GM13977 (cell line): ENCODE results near the gene AR.
"Not testable (repeated sequence)": the region's sequence is repeated elsewhere in the genome, so short reads cannot be mapped to it uniquely, and the experiment has no call there.

Source experiments
- DNase-seq: peaks from one replicate; pipeline ENCODE4 v3.0.0; 2012; ENCODE audit warnings: low spot score
- in situ Hi-C: fragments of 300-500 bp; cut with MboI; formaldehyde crosslinking; loops from one replicate; pipeline ENCODE4 v1.12.0; 2022; ENCODE audit warnings: low sequenced_read_pairs, low pct_unique_long_range_greater_than_20kb, mixed read lengths, inconsistent platforms; ENCODE audit not compliant: unreplicated experiment
- TF ChIP-seq, protein P1 (sequence below): IDR thresholded peaks from 2 replicates; pipeline ENCODE4 v1.5.1; 2012; ENCODE audit warnings: mild to moderate bottlenecking, control low read depth; ENCODE audit not compliant: insufficient read depth; ENCODE audit errors: extremely low read depth, missing control alignments

Gene AR

GRCh38 chrX:67614423-67614822 lies 70.6 kb downstream of the AR start:
- in situ Hi-C loops, result no loop called here
- TF ChIP-seq, protein P1, sequence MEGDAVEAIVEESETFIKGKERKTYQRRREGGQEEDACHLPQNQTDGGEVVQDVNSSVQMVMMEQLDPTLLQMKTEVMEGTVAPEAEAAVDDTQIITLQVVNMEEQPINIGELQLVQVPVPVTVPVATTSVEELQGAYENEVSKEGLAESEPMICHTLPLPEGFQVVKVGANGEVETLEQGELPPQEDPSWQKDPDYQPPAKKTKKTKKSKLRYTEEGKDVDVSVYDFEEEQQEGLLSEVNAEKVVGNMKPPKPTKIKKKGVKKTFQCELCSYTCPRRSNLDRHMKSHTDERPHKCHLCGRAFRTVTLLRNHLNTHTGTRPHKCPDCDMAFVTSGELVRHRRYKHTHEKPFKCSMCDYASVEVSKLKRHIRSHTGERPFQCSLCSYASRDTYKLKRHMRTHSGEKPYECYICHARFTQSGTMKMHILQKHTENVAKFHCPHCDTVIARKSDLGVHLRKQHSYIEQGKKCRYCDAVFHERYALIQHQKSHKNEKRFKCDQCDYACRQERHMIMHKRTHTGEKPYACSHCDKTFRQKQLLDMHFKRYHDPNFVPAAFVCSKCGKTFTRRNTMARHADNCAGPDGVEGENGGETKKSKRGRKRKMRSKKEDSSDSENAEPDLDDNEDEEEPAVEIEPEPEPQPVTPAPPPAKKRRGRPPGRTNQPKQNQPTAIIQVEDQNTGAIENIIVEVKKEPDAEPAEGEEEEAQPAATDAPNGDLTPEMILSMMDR, result no peak
- no peak for DNase-seq

DNA sequence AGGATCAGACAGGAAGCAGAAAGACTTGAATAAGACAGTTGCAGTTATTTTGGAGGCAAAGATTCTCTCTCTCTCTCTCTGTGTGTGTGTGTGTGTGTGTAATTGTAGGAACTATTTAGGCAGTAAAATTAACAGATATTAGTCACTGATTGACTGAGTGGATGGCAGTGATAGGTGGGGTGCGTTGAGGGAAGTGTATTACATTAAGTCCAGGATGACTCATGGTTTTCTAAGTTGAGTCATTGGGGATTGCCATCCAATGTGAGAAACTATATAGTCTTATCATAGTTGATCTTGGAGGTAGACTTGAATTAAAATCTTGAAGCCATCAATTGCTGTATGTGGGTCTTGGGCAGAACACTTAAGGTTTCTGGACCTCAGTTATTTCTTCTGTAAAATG lies 75.4 kb downstream of the AR start:
- in situ Hi-C loops, result no loop called here
- DNase-seq, result no peak
- TF ChIP-seq, protein P1, result no peak

GRCh38 chrX:67622053-67622585 lies 78.3 kb downstream of the AR start:
- in situ Hi-C loops, result no loop called here
- DNase-seq, result no peak
- TF ChIP-seq, protein P1, result no peak

- DNase-seq, result no peak
- in situ Hi-C loops, result no loop called here
- TF ChIP-seq, protein P1, result no peak
Observed at GRCh38 chrX:67624325-67624724, 80.5 kb downstream of the AR start.

DNA sequence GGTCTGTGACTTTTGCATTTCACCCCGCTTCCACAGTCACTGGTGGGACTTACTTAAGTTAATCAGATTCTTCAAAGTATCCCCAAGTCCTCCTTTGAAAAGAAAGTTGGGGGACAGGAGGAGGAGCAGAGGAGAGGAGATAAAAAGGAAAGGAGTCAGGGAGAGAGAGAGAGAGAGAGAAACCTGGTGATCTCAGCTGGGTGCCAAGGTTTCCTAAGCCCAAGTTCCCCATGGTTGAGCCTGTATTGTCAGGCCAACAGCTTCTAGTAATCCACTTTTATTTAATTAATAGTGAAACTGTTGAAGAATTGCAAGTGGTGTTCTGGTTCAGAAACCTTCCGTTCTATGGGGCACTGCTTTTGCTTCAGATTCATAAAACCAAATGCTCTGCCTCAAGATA lies 91.6 kb downstream of the AR start:
- TF ChIP-seq, protein P1, result no peak
- DNase-seq, result no peak
- in situ Hi-C loops, result no loop called here

DNA sequence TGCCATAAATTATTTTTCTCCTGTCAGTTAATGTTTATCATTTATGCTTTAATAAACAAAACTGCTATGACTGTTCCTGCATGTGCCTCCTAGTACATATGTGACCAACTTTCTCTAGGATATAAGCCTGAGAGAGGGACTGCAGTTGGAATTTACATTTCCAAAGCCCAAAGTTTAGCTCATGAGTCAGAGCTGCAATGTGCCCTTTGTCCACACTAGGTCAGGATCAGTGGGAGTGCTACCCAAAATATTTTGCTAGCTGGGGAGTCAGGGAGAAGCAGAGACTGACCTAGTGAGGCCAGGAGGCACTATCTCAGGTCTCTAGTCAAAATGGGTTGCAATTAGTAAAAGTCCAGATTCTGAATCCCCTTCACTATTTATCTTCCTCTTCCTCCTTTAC lies 92.7 kb downstream of the AR start:
- no peak for DNase-seq
- TF ChIP-seq, protein P1, result no peak
- in situ Hi-C loops, result no loop called here

- in situ Hi-C loops, DNase-seq: not testable (repeated sequence)
Observed at GRCh38 chrX:67637293-67637692, 93.5 kb downstream of the AR start.
